GM18499 (cell line): ENCODE results near the gene PHAF1.
A peak's percentile ranks its signal among the peaks of the same experiment; 100 is the strongest.

Source experiments
- ATAC-seq: cut with Tn5 transposase; IDR thresholded peaks from one replicate; pipeline ENCODE4 v1.9.1; 2021; ENCODE audit warnings: moderate number of reproducible peaks; ENCODE audit not compliant: insufficient read depth, unreplicated experiment

The PHAF1 gene

GRCh38 chr16:67109407-67110135, at the start of gene PHAF1:
Gene PHAF1 (plus strand): TSS chr16:67109941. CDS start chr16:67110176, 235 bp downstream.
- no peak for ATAC-seq

GRCh38 chr16:67063008-67063407, 46.7 kb upstream of the PHAF1 start:
- no peak for ATAC-seq

GRCh38 chr16:67068212-67068753, 41.5 kb upstream of the PHAF1 start:
- no peak for ATAC-seq

GRCh38 chr16:67071476-67072048, 38.2 kb upstream of the PHAF1 start:
- no peak for ATAC-seq

- ATAC-seq = no peak
Measured at GRCh38 chr16:67075331-67075730, 34.4 kb upstream of the PHAF1 start.

GRCh38 chr16:67077871-67078270, 31.9 kb upstream of the PHAF1 start:
- no peak for ATAC-seq

- no peak for ATAC-seq
Measured at GRCh38 chr16:67082100-67082499, 27.6 kb upstream of the PHAF1 start.

- ATAC-seq = no peak
Measured at GRCh38 chr16:67082891-67083290, 26.9 kb upstream of the PHAF1 start.

GRCh38 chr16:67084345-67085028, 25.3 kb upstream of the PHAF1 start:
- ATAC-seq = peak; percentile 85

- ATAC-seq = no peak
Measured at GRCh38 chr16:67086822-67087221, 22.9 kb upstream of the PHAF1 start.

GRCh38 chr16:67087291-67087690, 22.4 kb upstream of the PHAF1 start:
- no peak for ATAC-seq

- ATAC-seq = no peak
Measured at GRCh38 chr16:67087803-67088202, 21.9 kb upstream of the PHAF1 start.

- no peak for ATAC-seq
Measured at GRCh38 chr16:67088551-67088950, 21.2 kb upstream of the PHAF1 start.

GRCh38 chr16:67089101-67089500, 20.6 kb upstream of the PHAF1 start:
- no peak for ATAC-seq

GRCh38 chr16:67091906-67092566, 17.7 kb upstream of the PHAF1 start:
- no peak for ATAC-seq

GRCh38 chr16:67093098-67093726, 16.5 kb upstream of the PHAF1 start:
- ATAC-seq = no peak

GRCh38 chr16:67098599-67098998, 11.1 kb upstream of the PHAF1 start:
- ATAC-seq = no peak

- ATAC-seq = no peak
Measured at GRCh38 chr16:67100569-67101310, 9.0 kb upstream of the PHAF1 start.

- no peak for ATAC-seq
Measured at GRCh38 chr16:67101311-67102082, 8.2 kb upstream of the PHAF1 start.
